Tibial artery (tissue), 4 donors: ENCODE measurements around the gene MTHFD1.
"Not testable (repeated sequence)": the region's sequence is repeated elsewhere in the genome, so short reads cannot be mapped to it uniquely, and the experiment has no call there.

ENCODE experiments used
- DNase-seq, 2 donors: peaks; one replicate each; pipeline ENCODE4 v3.0.0-alpha.2; 2019
- H3K27ac ChIP-seq, 2 donors: fragments of 200-600 bp; sonication (generic) in 1 of 2; 1 replicate in 1 of 2; 2 replicates in 1 of 2; pipeline ENCODE4 v1.5.1; 2018 to 2019; ENCODE audit warnings: mild to moderate bottlenecking in 1 of 2
- H3K27me3 ChIP-seq, 2 donors: fragments of 200-600 bp; sonication (generic) in 1 of 2; one replicate each; pipeline versions ENCODE4 v1.5.1 to v1.6.0; 2016 to 2019
- H3K36me3 ChIP-seq, 3 donors: fragments of 200-600 bp; sonication (generic) in 2 of 3; one replicate each; pipeline ENCODE4 v1.5.1; 2016 to 2019; ENCODE audit warnings: mild to moderate bottlenecking in 2 of 3
- H3K4me1 ChIP-seq, 4 donors: fragments of 200-600 bp; sonication (generic) in 2 of 4; 1 replicate in 3 of 4; 2 replicates in 1 of 4; pipeline ENCODE4 v1.5.1; 2016 to 2019
- H3K4me3 ChIP-seq, 2 donors: fragments of 200-600 bp; sonication (generic) in 1 of 2; 1 replicate in 1 of 2; 2 replicates in 1 of 2; pipeline ENCODE4 v1.5.1; 2018 to 2019; ENCODE audit warnings: mild to moderate bottlenecking in 2 of 2
- H3K9me3 ChIP-seq, 3 donors: fragments of 200-600 bp; sonication (generic) in 1 of 3; one replicate each; pipeline ENCODE4 v1.5.1; 2016 to 2019
- intact Hi-C: fragments of 100-400 bp; cut with DNase I; formaldehyde crosslinking; loops from one replicate; pipeline ENCODE4 v1.15.0; 2023; ENCODE audit warnings: low total_unique reads
- TF ChIP-seq, protein P1 (sequence below), 2 experiments: fragments of 200-600 bp in 1 of 2; fragments of 450-650 bp in 1 of 2; IDR thresholded peaks; one replicate each; pipeline ENCODE4 v1.5.1; 2017 to 2019; ENCODE audit warnings: antibody characterized with exemption in 2 of 2, mild to moderate bottlenecking in 1 of 2, moderate library complexity in 1 of 2

The MTHFD1 gene

DNA sequence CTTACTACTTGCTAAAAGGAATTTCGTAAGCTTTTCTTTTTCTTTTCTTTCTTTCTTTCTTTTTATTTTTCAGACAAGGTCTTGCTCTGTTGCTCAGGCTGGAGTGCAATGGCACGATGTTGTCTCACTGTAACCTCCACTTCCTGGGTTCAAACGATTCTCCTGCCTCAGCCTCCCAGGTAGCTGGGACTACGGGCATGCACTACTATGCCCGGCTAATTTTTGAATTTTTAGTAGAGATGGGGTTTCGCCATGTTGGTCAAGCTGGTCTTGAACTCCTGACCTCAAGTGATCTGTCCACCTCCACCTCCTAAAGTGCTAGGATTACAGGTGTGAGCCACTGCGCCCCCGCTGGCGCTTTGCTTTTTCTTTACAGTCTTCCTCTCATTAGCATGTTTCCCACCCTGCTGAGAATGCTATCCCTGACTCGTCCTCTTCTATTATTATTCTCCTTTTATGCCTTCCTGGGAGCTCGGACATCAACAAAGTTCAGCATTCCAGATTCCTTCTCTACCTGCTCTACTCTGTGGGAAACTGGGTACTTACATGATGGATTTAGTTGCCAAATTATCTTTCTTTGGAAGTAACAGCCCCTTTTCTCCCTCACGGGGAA is 3.1 kb downstream of the MTHFD1 start:
- H3K4me3 ChIP-seq: no peak overlapping the region
- no peaks in the 10 kb centered on the region for H3K9me3 ChIP-seq
- H3K36me3 ChIP-seq: peaks cover 0 to 11% (median 9%) of the 10 kb centered on the region in 3 donors
- H3K27ac ChIP-seq: no peak overlapping the region
- TF ChIP-seq, protein P1, sequence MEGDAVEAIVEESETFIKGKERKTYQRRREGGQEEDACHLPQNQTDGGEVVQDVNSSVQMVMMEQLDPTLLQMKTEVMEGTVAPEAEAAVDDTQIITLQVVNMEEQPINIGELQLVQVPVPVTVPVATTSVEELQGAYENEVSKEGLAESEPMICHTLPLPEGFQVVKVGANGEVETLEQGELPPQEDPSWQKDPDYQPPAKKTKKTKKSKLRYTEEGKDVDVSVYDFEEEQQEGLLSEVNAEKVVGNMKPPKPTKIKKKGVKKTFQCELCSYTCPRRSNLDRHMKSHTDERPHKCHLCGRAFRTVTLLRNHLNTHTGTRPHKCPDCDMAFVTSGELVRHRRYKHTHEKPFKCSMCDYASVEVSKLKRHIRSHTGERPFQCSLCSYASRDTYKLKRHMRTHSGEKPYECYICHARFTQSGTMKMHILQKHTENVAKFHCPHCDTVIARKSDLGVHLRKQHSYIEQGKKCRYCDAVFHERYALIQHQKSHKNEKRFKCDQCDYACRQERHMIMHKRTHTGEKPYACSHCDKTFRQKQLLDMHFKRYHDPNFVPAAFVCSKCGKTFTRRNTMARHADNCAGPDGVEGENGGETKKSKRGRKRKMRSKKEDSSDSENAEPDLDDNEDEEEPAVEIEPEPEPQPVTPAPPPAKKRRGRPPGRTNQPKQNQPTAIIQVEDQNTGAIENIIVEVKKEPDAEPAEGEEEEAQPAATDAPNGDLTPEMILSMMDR (IDR thresholded peaks at IDR 0.05): no peak
- peaks cover 0 to 55% (median 10%) of the 10 kb centered on the region in 4 donors for H3K4me1 ChIP-seq
- DNase-seq: no peak
- intact Hi-C loops: no loop called here
- H3K27me3 ChIP-seq: no peaks in the 10 kb centered on the region

DNA sequence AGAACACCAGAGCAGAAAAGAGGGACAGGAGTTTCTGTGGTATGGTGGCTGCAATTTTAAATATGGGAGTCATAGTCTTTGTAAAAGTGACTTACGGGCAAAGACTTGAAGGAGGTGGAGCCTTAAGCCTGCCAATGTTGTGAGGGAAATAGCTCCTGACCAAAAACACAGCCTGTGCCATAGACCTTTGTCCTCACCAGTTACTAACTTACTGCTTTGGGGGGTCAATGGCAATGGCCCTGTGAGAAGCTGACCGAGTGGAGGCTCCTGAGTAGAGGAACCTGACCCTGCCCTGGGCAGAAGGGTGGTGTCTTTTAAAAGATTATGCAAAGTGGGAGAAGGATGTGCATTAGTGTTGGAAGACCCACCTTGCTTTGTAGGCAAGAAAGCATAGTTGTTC is 3.8 kb downstream of the MTHFD1 start:
- TF ChIP-seq, protein P1 (IDR thresholded peaks at IDR 0.05): no peak
- no peak overlapping the region for H3K4me3 ChIP-seq
- peaks cover 0 to 11% (median 9%) of the 10 kb centered on the region in 3 donors for H3K36me3 ChIP-seq
- H3K27me3 ChIP-seq: no peaks in the 10 kb centered on the region
- DNase-seq: no peak
- no peaks in the 10 kb centered on the region for H3K9me3 ChIP-seq
- H3K27ac ChIP-seq: no peak overlapping the region
- peaks cover 0 to 47% (median 9%) of the 10 kb centered on the region in 4 donors for H3K4me1 ChIP-seq
- intact Hi-C loops: no loop called here

DNA sequence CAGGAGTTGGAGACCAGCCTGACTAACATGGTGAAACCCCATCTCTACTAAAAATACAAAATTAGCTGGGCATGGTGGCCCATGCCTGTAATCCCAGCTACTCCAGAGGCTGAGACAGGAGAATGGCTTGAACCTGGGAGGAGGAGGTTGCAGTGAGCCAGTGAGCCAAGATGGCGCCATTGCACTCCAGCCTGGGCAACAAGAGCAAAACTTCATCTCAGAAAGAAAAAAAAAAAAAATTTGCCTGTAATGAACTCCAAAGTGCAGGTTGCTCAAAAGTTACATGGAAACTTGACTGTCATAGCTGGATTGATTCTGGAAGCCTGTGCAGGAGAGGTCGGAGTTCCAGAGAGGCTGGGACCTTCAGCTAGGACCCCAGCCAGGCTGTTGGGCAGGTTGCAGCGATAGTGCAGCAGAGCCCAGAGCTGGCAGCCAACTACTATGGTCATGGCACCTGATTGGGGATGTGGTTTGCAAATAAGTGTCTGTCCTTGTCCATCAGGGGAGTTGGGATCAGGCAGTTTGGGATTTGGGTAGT is 5.1 kb downstream of the MTHFD1 start:
- H3K4me3 ChIP-seq, DNase-seq, H3K27me3 ChIP-seq, intact Hi-C loops, H3K9me3 ChIP-seq, H3K27ac ChIP-seq: not testable (repeated sequence)
- Histone ChIP-seq H3K4me1 (peaks cover 0 to 44% (median 8%) of the 10 kb centered on the region in 4 donors), H3K36me3 (peaks cover 0 to 11% (median 9%) of the 10 kb centered on the region in 3 donors)

DNA sequence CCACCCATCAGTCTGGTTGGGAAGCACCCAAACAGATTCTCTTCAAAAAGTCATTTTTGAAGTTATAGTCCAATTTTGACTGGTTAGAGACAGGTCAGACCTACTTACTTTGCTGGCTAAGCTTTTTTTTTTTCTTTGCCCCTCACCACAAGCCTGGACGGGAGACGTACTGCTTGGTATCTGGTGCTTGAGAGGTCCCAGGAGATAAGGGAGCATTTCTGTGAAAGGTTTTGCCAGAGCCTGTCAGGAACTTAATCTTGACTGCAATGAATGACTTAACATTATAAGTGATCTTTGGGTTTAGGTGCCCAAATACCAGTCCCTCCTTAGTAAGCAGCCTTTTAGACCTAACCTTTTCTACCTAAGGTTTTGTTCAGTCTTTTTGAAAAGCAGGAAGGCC is 6.3 kb downstream of the MTHFD1 start:
- no peaks in the 10 kb centered on the region for H3K9me3 ChIP-seq
- no peak for DNase-seq

DNA sequence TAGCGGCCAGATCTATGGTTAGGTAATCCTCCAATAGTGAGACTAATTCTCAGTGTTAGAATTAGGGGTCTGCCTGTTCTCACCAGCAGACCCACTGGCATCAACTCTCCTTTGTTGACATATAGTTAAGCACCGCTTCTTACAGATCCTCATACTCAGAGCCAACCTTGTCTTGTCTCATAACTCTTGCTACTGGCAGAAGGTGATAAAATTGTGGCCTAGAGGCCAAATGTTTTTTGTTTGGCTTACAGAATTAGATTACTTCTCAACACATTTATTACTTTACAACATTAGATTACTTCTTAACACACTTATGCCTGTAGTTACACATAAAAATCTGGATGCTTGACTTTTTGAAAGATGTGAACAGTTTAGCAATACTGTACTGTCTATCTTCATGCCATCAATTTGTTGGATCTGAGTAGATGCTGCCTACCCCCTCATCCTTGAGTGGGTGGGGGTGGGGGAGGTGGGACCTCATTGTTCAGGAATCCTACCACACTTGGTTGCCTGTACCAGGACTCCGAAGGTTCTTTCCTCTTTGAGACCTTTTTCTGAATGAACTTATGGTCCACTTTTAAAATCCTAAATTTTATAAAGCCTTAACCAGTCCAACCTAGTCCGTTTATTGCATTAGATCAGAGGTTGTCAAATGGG is 7.0 kb downstream of the MTHFD1 start:
- H3K27ac ChIP-seq: no peak overlapping the region
- intact Hi-C loops: no loop called here
- H3K4me3 ChIP-seq: no peak overlapping the region
- TF ChIP-seq, protein P1 (IDR thresholded peaks at IDR 0.05): no peak
- H3K9me3 ChIP-seq: no peaks in the 10 kb centered on the region
- no peaks in the 10 kb centered on the region for H3K27me3 ChIP-seq
- peaks cover 0 to 33% (median 4%) of the 10 kb centered on the region in 4 donors for H3K4me1 ChIP-seq
- H3K36me3 ChIP-seq: peaks cover 0 to 11% (median 9%) of the 10 kb centered on the region in 3 donors
- no peak for DNase-seq

More for the DNA sequence above, 6.3 kb downstream of the MTHFD1 start:
- intact Hi-C loops: no loop called here
- TF ChIP-seq, protein P1 (IDR thresholded peaks at IDR 0.05): no peak
- no peak overlapping the region for H3K27ac ChIP-seq
- no peak overlapping the region for H3K4me3 ChIP-seq
- no peaks in the 10 kb centered on the region for H3K27me3 ChIP-seq
- peaks cover 0 to 11% (median 9%) of the 10 kb centered on the region in 3 donors for H3K36me3 ChIP-seq
- peaks cover 0 to 38% (median 5%) of the 10 kb centered on the region in 4 donors for H3K4me1 ChIP-seq

DNA sequence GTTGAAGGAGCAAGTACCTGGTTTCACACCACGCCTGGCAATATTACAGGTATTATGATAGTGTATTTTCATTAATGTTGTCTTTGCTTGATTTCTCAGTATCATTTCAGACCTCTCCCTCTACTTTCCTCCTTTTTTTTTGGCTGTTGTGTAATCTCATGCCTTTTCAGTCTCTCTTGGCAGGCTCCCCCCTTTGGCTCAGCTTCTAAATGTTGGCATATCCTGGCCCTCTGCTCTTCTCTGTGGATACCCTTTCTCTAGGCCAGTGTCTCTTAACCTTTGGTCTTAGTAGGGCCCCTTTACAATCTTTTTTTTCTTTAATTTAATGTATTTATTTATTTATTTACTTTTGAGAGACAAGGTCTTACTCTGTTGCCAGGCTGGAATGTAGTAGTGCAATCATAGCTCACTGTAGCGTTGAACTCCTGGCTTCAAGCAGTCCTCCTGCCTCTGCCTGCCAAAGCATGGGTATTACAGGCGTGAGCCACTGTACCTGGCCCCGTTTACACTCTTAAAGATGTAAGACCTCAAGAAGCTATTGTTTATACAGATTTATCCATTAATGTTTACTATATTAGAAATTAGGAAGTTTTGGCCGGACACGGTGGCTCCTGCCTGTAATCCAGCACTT is 12.8 kb downstream of the MTHFD1 start:
- no peak for DNase-seq
- Histone ChIP-seq H3K4me1 (peaks cover 0 to 14% (median 8%) of the 10 kb centered on the region in 4 donors), H3K27ac (peak overlapping the region in 1 of 2 donors; percentile 34), H3K9me3 (no peaks in the 10 kb centered on the region), H3K36me3 (peaks cover 0 to 16% (median 5%) of the 10 kb centered on the region in 3 donors), H3K27me3 (no peaks in the 10 kb centered on the region), H3K4me3 (no peak overlapping the region)
- intact Hi-C loops: no loop called here
- TF ChIP-seq, protein P1 (IDR thresholded peaks at IDR 0.05): no peak
